ENCODE data around the gene CRYBG2. TPM values are rescaled to one million over a fixed set of nuclear protein-coding genes. Genes with fewer than 3 reads are reported as not detected.

The CRYBG2 gene
- total RNA-seq, 1 donor from 2014 or later, result not detected

DNA sequence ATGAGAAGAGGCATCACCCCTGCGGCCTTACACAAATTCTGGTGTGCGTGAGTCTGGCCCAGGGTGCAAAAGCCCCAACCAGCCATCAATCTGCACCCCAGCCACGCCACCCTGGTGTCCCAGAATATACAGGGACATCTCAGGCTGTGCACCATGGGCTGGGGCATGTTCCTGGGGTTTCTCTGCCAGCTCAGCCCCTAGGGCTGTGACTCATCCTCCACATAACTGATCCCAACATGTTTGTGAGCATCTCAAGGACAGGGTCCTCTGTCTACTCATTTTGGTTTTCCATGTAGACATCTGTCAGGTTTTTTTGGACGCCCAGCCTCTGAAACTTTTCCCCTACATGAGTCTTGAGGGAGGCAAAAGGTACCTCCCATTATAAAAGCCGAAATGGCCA lies 18.1 kb upstream of the CRYBG2 start:
- no peak for DNase-seq (ENCODE audit: low read depth in 2 of 2)

DNA sequence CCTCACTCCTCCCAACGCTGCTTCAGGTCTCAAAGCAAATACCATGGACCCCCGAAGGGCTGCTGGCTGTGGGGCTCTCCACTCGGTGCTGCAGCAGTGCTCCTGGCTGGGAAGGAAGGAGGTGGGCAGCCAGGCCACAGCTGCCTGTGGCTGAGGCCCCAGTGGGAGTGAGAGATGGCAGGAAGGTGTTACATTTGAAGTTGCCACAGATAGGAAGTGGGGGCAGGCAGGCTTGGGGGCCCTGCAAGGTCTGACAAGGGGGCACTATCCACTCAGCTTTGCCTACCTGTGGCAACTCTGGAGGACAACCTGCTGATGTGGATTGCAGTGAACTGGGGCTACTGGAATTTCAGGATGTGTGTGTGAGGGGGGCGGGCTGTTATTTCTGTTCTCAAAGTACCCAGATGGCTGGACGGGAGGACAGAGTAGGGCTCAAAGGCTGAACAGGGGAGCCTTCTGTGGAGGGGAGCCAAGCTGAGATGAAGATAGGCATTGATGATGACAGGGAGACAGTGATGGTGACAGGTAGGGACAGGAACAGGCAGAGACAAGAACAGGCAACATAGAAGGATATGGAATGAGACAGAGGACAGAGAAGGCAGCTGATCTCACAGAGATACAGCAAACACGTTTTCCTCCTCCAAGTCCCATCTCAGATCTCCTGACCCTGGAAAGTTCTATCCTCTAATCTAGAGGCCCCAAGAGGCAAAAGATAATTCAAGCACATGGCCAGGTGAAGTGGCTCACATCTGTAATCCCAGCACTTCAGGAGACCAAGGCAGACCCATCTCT lies 16.9 kb upstream of the CRYBG2 start:
- no peak for DNase-seq (ENCODE audit: low read depth in 2 of 2)

DNA sequence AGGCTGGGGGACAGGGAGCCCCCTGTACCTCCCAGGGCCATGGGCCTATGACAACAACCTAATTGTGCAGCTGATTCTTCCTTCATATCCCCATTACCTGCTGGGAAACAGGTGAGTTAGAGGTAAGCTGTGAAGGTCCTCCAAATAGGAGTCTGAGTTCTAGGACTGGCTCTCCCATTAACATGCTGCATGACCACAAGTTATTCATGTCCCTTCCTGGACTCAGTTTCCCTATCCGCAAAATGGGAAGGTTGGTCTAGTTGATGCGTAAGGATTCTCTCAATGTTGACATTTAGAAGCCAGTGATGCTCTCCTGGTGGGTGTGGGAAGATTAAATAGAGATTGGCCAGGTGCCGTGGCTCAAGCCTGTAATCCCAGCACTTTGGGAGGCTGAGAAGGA lies 14.6 kb upstream of the CRYBG2 start:
- no peak for DNase-seq (ENCODE audit: low read depth in 2 of 2)

DNA sequence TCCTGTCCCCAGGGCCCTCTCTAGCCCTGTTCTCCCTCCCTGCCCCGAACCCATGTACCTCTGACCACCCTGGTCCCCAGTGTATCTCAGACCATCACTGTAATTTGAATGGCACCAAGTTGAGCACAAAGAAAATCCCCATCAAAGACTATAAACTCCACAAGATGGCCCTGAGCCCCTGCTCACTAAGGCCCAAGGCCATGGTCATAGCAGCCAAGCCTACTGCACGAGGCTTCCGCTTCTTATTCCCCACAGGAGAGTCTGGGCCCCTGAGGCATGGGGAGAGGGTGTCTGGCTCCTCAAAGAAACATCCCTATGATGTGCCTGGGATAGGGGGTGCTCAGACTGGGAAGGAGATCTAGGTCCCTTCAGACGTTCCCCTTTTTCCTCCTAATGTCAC lies 14.1 kb upstream of the CRYBG2 start:
- no peak for DNase-seq (ENCODE audit: low read depth in 2 of 2)

DNA sequence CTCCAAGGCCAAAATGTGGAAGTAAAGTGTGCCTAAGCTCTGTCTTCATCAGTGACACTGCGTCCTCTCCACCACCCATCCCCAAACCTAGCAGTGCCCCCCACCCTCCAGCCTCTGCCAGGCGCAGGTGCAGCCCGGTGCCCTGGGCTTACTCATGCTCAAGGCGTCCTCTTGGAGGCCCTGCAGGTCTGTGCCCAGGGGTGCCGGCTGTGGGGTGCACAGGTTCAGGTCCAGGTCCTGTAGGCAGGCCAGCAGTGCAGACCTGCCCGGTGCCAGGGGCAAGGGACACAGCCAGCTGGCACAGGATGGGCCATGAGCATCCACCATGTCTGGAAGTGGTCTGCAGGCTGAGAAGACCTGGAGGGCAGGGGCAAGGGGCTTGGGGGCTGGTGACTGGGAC lies 13.5 kb upstream of the CRYBG2 start:
- no peak for DNase-seq (ENCODE audit: low read depth in 2 of 2)

DNA sequence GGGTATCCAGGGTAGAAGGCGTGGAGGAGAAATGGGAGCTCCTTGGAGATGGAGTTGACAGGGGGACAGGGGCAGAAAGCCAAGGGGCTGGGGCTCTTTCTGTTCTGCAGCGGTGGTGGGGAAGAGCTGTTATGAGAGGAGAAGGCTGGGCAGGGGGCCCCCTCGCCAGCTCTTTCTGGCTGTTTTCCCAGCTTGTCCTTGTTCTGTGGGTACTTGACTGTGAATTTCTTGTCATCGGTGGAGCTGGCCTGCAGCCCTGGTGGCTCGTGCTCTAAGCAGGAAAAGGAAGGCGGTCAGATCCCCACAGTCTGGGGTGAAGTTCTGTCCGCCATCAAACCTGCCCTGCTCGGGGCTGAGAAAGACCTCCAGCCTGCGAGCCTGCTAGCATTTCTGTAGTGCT lies 11.0 kb upstream of the CRYBG2 start:
- DNase-seq (ENCODE audit: low read depth in 2 of 2), result peak in 1 of 2 donors; percentile 32

DNA sequence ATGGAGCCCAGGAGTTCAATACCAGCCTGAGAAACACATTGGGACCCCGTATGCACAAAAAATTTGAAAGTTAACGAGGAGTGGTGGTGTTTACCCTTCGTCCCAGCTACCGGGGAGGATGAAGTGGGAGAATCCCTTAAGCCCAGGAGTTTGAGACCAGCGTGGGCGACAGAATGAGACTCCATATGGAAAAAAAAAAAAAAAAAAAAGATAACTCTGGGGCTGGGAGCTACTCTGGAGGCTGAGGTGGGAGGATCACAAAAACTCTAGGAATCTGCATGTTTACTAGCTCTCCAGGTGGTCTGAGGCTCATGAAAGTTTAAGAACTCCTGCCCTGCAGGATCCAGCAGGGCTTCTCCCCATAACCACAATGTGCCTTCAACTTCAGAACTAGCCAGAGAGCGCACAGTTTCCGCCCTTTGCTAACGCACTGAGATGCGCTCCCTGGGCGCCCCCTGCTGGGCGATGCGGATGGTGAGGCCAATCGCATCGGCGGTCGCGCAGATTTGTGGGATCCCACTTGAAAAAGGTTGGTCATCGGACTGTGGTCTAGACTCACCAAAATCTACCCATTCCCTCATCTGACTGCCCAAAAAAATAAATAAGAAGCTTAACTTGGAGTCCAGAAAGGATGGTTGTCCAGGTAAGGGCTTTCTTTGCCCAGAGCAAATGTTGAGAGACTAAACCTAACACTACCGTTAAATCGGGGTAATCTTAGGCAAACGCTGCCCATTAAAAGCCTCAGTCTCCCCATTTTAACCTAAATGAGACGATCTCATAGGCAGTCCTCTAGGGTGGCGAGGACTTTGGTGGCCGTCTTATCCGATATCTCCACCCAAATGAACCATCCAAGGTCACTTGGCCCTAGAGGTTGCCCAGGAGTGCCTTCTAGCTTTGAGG lies 9.9 kb upstream of the CRYBG2 start:
- DNase-seq (ENCODE audit: low read depth in 2 of 2), result peak; percentile 68 to 77

DNA sequence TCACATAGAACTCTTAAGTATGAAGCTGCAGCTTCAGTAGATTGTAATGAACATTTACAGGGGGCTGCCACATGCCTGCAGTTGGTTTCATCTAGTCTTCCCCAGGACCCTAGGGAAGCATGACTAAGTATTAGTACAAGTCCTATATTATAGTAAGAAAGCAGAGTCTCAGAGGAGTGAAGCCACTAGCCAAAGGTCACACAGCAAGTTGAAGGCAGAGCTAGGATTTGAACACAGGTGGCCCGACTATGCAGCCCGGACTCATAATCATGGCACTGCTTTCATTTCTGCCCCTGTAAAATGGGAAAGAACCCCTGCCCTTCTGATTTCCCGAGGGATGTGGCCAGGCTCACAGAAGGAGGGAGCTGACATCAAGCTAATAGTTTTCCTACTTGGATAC lies 8.4 kb upstream of the CRYBG2 start:
- no peak for DNase-seq (ENCODE audit: low read depth in 2 of 2)

DNA sequence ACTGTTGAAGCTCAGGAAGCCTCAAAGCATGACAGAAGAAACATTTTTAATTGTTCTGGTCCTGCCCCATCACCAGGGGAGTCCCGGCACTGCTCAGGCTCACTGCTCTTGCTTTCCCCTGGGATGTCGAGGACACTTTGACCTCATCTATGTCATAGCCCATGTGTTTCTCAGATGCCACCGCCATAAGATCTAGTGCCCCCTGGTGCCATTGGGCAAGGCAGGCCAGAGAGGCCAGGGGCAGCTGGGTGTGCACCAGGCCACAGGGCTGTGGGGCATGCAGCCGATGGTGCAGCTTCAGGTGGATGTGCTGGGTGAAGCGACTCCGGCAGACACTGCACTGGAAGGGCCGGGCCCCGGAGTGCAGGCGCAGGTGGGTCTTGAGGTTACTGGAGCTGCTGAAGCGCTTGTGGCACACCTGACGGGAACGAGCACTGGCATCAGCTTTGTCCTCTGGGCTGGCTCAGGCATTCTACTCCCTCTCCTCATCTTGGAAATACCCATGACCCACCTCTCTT lies 7.7 kb upstream of the CRYBG2 start:
- no peak for DNase-seq (ENCODE audit: low read depth in 2 of 2)

DNA sequence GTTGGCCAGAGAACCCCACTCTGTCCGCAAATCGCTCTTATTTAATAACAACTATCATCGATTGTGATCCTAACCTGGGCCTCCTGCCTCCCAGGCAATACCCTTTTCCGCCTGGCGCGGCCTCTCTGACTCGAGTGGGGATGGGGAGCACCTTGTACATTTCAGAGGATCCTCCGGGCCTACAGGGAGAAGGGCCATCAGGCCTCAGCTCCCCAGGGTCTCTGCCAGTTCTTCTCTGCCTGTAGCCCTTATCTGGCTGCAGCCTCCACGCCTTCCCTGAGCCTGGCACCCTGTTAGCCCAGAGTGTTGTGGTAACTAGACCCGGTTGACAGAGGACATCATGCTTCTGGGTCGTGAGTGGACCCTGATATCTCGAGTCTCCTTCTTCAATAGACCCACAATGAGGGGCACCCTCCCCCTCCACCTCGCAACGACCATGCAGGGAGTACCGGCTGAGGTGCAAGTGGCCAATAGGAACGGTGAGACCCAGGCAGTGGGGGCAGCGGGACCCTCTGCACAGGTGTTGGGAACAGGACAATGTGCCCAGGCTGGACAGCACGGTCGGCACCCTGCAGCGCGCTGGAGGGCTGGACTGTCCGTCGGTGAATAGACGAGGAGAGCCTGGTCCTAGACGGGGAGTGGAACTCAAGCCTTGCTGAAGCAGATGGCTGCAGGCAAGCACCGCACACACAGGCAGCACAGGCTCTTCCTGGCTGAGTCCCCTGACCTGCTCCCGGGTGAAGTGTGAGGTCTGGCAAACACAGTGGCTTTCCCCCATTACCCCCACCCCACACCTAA lies 7.1 kb upstream of the CRYBG2 start:
- no peak for DNase-seq (ENCODE audit: low read depth in 2 of 2)

DNA sequence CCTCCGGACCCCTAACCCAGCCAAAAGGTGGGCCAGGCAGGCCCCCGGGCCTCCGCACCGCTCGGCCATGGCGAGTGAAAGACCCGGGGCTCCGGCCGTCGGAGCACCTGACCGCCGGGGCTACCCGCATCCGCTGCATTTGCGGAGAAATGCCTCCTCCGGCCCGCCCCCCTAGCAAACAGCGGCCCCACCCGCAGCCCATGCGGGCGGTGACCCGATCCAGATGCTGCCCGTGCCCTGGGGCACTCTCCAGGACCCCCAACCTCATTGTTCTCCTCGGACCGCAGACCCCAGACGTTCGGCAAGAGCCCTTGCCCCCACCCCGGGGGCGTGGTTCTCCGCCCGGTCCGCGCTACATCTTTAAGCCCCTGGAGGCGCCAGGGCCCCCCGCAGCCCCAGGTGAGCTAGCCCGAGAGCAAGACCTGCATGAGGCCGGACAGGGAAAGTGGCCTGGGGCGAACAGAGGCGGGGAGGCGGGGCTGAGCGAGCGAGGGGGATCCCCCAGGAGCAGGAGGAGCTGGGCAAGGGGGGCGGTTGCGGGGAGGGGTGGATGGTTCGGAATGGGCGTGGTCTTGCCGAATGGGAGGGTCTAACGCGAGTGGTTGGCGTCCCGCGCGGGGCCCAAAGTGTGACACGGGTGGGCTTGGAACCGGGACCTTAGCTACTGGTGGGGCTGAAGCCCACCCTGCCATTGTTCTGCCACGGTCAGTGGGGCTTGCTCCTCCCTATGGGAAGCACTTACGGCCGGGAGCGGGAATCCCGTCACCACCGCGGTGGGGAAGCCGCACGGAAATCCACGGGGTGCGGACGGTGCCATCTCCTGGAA lies 6.3 kb upstream of the CRYBG2 start:
- DNase-seq (ENCODE audit: low read depth in 2 of 2), result no peak

DNA sequence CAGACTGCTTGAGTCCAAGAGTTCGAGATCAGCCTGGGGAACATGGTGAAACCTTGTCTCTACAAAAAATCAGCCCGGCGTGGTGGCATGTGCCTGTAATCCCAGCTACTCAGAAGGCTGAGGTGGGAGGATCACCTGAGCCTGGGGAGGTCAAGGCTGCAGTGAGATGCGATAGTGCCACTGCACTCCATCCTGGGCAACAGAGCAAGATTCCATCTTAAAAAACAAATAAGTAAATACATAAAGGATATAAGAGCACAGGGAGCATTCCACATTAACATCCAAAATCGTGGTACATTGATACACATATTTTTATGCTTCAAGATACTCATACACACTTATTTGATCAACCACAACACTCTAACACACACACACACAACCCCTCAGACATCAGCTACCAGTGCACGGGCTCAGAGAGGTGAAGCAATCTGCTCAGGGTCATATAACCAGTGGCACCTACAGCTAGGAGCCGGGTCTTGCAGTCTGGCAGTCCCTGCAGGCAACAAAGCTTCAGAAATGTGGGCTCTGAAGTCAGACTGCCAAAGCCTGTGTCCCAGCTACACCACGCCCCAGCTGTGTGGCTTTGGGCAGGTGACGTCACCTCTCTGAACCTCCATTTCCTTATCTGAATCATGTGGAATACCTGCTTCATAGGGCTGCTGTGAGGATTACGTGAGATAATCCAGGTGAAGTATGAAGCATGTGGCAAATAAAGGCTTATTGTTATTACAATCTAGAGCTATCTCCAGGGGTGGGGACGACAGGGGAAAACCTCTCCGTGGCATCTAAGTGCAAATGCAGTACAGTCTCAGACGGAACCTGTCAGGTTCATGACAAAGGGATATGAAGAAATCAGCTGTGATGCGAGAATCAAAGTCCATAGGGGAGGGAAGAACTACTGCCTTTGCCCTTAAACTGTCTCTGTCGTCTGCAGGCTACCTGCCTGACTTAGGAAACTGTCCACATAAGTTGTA lies 4.8 kb upstream of the CRYBG2 start:
- DNase-seq (ENCODE audit: low read depth in 2 of 2), result no peak

DNA sequence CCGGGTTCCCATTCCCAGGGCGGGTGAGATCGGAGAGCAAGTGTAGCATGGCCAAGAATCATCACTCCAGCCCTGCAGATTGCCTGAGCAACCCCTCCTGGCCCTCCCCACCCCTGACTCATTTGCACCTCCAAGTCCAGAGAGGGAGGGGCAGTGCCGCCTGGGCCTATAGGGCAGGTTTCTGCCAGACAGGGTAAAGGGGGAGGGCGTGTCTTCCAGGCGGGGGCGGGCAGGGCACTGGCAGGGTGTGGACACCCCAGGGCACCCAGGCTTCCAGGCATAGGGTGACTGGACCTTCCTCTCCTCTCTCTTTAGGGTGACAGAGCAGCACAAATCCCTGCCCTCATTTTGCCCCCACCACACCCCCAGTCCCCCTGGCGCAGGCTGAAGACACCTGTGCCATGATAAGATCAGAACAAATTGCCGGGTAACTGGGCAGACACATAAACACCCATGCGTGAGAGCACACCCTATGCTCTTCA lies 3.2 kb upstream of the CRYBG2 start:
- no peak for DNase-seq (ENCODE audit: low read depth in 2 of 2)

DNA sequence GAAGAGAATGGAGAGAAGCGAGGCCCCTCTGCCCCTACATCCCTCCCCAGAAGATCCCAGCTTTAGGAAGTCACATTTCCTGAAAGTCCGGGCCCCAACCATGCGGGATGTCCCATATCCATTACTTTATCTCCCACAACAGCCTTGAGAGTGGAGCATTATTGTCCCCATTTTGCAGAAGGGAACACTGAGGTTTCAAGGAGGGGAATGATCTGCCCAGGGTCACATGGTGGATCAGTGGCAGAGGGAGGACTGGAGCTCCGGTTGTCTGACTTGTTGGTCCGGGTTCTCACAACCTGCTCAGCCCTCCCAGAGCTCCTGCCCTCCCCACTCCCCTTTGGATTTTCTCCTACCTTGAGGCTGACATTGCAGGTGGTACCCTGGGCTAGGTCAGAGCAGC lies 2.2 kb upstream of the CRYBG2 start:
- no peak for DNase-seq (ENCODE audit: low read depth in 2 of 2)

DNA sequence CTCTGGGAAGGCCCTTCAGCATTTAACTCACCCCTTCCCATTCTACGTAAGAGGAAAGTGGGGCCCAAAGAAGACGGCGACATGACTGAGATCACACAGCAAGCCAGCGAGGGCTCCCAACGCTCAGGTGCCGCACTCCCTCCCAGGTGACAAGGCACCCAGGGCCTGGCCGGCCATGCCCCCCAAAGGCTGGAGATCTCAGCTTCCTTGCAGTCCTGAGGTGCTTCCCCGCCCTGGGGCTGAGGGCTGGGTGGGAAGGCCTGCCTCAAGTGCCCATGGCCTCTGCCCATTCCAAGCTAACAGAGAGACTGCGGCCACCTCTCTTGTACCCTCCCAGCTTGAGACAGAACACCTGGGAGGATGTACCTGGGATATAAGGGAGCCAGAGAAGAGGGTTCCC lies 1.0 kb upstream of the CRYBG2 start:
- DNase-seq (ENCODE audit: low read depth in 2 of 2), result no peak

DNA sequence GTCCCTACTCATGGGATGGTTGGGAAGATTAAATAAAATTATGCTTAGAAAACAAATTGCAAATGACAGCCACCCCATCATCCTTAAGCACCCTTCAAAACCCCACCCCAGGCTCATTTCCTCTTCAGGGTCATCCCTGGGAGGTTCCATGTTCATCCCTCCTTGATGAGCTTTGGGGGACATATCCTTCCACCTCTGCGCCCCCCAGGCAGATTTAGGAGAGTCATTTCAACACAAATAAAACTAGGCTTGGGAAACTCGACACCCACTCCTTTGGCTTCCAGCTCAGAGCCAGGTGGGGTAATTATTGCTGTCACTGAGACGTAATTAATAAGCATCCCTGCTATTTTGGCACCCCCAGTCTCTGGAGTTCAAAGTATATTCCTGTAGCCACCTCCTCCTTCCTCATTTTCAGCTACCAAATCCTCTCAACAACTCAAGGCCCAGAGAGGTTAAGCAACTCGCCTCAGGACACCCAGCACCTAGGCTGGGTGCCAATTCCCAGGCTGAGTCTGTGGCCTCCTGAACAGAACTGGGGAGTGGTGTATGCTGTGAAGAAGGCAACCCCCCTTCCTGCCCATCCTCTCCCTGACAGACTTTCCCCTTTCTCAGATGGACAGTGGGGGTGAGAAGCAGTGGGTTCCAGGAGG lies 595 bp downstream of the CRYBG2 start:
- DNase-seq (ENCODE audit: low read depth in 2 of 2), result no peak

DNA sequence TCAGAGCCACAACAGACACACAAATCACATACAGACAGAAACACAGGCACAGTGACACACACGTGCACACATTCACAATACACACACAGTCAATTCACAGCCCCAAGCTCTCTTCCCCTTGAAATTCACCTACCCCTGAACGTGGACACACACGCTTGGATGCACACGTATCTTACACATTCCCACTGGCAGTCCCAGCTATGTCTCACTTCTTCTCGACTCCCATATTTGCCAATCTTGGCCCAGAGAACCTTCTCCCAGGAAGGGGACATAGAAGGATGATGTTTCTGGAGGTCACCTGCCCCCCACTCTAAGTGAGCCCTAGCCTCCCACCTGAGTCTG lies 1.6 kb downstream of the CRYBG2 start:
- no peak for DNase-seq (ENCODE audit: low read depth in 2 of 2)

DNA sequence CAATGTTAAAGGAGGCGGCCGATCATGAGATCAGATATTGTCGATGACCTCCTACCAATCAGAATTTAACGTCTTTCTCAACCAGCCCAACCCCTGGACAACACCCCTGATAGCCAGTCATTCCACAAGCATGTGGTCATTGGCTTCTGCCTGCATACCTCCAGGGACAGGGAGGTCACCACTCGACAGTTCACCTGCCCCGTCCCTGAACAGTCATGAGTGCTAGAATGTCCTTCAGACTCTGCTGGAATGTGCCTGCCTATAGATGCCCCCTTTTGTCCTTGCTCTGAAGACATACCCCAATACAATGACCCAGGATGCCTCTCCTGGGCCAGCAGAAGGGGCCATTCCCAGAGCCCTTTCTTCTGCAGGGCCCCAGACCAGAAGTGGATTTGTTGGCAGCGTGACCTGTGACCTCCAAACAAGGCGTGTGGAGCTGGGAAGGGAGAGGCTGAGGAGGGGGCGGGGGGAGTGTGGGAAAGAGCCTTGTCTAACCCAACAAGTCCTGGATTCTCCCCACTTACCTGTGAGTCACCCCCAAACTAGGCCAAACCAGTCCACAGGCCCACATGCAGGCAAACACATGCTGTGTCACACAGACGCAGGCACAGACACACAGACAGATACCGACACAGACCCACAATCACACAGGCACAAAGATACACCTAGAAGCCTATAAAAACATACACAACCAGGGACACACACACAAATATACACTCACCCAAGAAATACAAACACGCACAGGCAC lies 2.2 kb downstream of the CRYBG2 start:
- DNase-seq (ENCODE audit: low read depth in 2 of 2), result peak in 1 of 2 donors; percentile 46

All from lung microvascular endothelial cell (primary cell).